Activated CD4-positive, alpha-beta T cell treated with anti-CD3 and anti-CD28 coated beads for 4 hours (primary cell): ENCODE results near the gene SURF1.

Experiments used
- DNase-seq, 2 donors: peaks; one replicate each; pipeline ENCODE4 v3.0.0-alpha.2; 2020

Gene SURF1

GRCh38 chr9:133315997-133316396, 40.3 kb downstream of the SURF1 start:
- DNase-seq: no peak

GRCh38 chr9:133309608-133310007, 46.7 kb downstream of the SURF1 start:
- no peak for DNase-seq

GRCh38 chr9:133307301-133307700, 49.0 kb downstream of the SURF1 start:
- DNase-seq: no peak

- DNase-seq: no peak
Observed at GRCh38 chr9:133306242-133307204, 49.8 kb downstream of the SURF1 start.

- DNase-seq: no peak
Observed at GRCh38 chr9:133305731-133306130, 50.6 kb downstream of the SURF1 start.

GRCh38 chr9:133304477-133305377, 51.6 kb downstream of the SURF1 start:
- DNase-seq: no peak

GRCh38 chr9:133304158-133304470, 52.2 kb downstream of the SURF1 start:
- DNase-seq: no peak

GRCh38 chr9:133303266-133304157, 52.8 kb downstream of the SURF1 start:
- DNase-seq: no peak
